Ectodermal cell (in vitro differentiated cells): ENCODE results near the gene ARHGAP22.

ENCODE experiments used
- H3K27ac ChIP-seq: 2 replicates; pipeline ENCODE4 v1.7.0; 2013; ENCODE audit warnings: mild to moderate bottlenecking, low read depth, low read length; ENCODE audit not compliant: insufficient read depth, poor library complexity, severe bottlenecking
- H3K27me3 ChIP-seq: 2 replicates; pipeline ENCODE4 v1.7.0; 2013; ENCODE audit warnings: mild to moderate bottlenecking, low read length; ENCODE audit not compliant: insufficient read depth, control insufficient read depth, poor library complexity, severe bottlenecking
- H3K36me3 ChIP-seq: one replicate; pipeline ENCODE4 v1.7.0; 2013; ENCODE audit warnings: low read length; ENCODE audit not compliant: control insufficient read depth, insufficient read depth
- H3K4me1 ChIP-seq: one replicate; pipeline ENCODE4 v1.7.0; 2013; ENCODE audit warnings: low read length; ENCODE audit not compliant: control insufficient read depth, insufficient read depth
- H3K4me3 ChIP-seq: 2 replicates; pipeline ENCODE4 v1.7.0; 2013; ENCODE audit warnings: low read depth, low read length, control low read depth; ENCODE audit not compliant: insufficient read depth
- H3K9me3 ChIP-seq: 2 replicates; pipeline ENCODE4 v1.7.0; 2013; ENCODE audit warnings: mild to moderate bottlenecking, low read length, moderate library complexity; ENCODE audit not compliant: control insufficient read depth
- WGBS, 2 experiments: methylation state at CpG; one replicate each; pipeline ENCODE4 v1.1.7; 2013; ENCODE audit warnings: missing lambda C conversion rate in 2 of 2; 5-methylcytosine and 5-hydroxymethylcytosine counted together

ARHGAP22 gene

GRCh38 chr10:48614481-48615390, 9.9 kb upstream of the ARHGAP22 start:
- peaks cover 3% of the 10 kb centered on the region for H3K4me1 ChIP-seq
- no peak overlapping the region for H3K4me3 ChIP-seq
- H3K27me3 ChIP-seq = no peaks in the 10 kb centered on the region
- H3K36me3 ChIP-seq = no peaks in the 10 kb centered on the region
- no peaks in the 10 kb centered on the region for H3K9me3 ChIP-seq
- H3K27ac ChIP-seq = no peak overlapping the region
- WGBS, 2 experiments = 88 to 94% methylated on average over 2 of the region's 2 CpGs

GRCh38 chr10:48613016-48613415, 8.1 kb upstream of the ARHGAP22 start:
- Histone ChIP-seq H3K27ac (no peak overlapping the region), H3K9me3 (no peaks in the 10 kb centered on the region), H3K27me3 (no peaks in the 10 kb centered on the region), H3K4me1 (peaks cover 3% of the 10 kb centered on the region), H3K4me3 (no peak overlapping the region), H3K36me3 (no peaks in the 10 kb centered on the region)
- 86 to 95% methylated on average over 2 of the region's 2 CpGs for WGBS, 2 experiments

GRCh38 chr10:48612236-48612943, 7.5 kb upstream of the ARHGAP22 start:
- 86 to 89% methylated on average over 3 of the region's 3 CpGs for WGBS, 2 experiments
- Histone ChIP-seq H3K27me3 (no peaks in the 10 kb centered on the region), H3K4me1 (peaks cover 3% of the 10 kb centered on the region), H3K36me3 (no peaks in the 10 kb centered on the region), H3K4me3 (no peak overlapping the region), H3K27ac (no peak overlapping the region), H3K9me3 (no peaks in the 10 kb centered on the region)

GRCh38 chr10:48611133-48611532, 6.3 kb upstream of the ARHGAP22 start:
- Histone ChIP-seq H3K4me3 (no peak overlapping the region), H3K36me3 (no peaks in the 10 kb centered on the region), H3K27me3 (no peaks in the 10 kb centered on the region), H3K9me3 (no peaks in the 10 kb centered on the region), H3K27ac (no peak overlapping the region), H3K4me1 (peaks cover 3% of the 10 kb centered on the region)
- WGBS, 2 experiments = 83 to 93% methylated on average over 4 of the region's 4 CpGs

GRCh38 chr10:48610585-48611093, 5.8 kb upstream of the ARHGAP22 start:
- no peaks in the 10 kb centered on the region for H3K27me3 ChIP-seq
- H3K36me3 ChIP-seq = no peaks in the 10 kb centered on the region
- no peak overlapping the region for H3K27ac ChIP-seq
- no peak overlapping the region for H3K4me3 ChIP-seq
- H3K9me3 ChIP-seq = no peaks in the 10 kb centered on the region
- peaks cover 3% of the 10 kb centered on the region for H3K4me1 ChIP-seq
- WGBS, 2 experiments = 88 to 92% methylated on average over 4 of the region's 4 CpGs

GRCh38 chr10:48609899-48610584, 5.2 kb upstream of the ARHGAP22 start:
- Histone ChIP-seq H3K4me1 (peaks cover 3% of the 10 kb centered on the region), H3K27me3 (no peaks in the 10 kb centered on the region), H3K9me3 (no peaks in the 10 kb centered on the region), H3K4me3 (no peak overlapping the region), H3K27ac (no peak overlapping the region), H3K36me3 (no peaks in the 10 kb centered on the region)
- WGBS, 2 experiments = 94% methylated on average over 4 of the region's 4 CpGs

- Histone ChIP-seq H3K27ac (no peak overlapping the region), H3K27me3 (no peaks in the 10 kb centered on the region), H3K9me3 (no peaks in the 10 kb centered on the region), H3K4me3 (no peak overlapping the region), H3K36me3 (no peaks in the 10 kb centered on the region), H3K4me1 (peaks cover 3% of the 10 kb centered on the region)
- 96 to 97% methylated on average over 5 of the region's 5 CpGs for WGBS, 2 experiments
Observed at GRCh38 chr10:48609441-48609840, 4.6 kb upstream of the ARHGAP22 start.

- Histone ChIP-seq H3K36me3 (no peaks in the 10 kb centered on the region), H3K4me3 (no peak overlapping the region), H3K9me3 (no peaks in the 10 kb centered on the region), H3K27me3 (no peaks in the 10 kb centered on the region), H3K27ac (no peak overlapping the region), H3K4me1 (peaks cover 3% of the 10 kb centered on the region)
Observed at GRCh38 chr10:48608976-48609375, 4.1 kb upstream of the ARHGAP22 start.

GRCh38 chr10:48608279-48608681, 3.4 kb upstream of the ARHGAP22 start:
- H3K36me3 ChIP-seq = no peaks in the 10 kb centered on the region
- no peaks in the 10 kb centered on the region for H3K9me3 ChIP-seq
- no peaks in the 10 kb centered on the region for H3K27me3 ChIP-seq
- no peak overlapping the region for H3K4me3 ChIP-seq
- no peak overlapping the region for H3K27ac ChIP-seq
- H3K4me1 ChIP-seq = peaks cover 3% of the 10 kb centered on the region
- 63 to 72% methylated on average over 3 of the region's 3 CpGs for WGBS, 2 experiments
